SK-N-SH treated with all-trans-retinoic acid at 6 μM for 48 hours (cell line): ENCODE data around the gene GNPAT.

Source experiments
- PPARA ChIP-seq: fragments of 250-450 bp; sonication (Bioruptor Pico); IDR thresholded peaks from 2 replicates; pipeline ENCODE4 v1.5.0; 2020; ENCODE audit warnings: mild to moderate bottlenecking, borderline replicate concordance
- RARB ChIP-seq: fragments of 250-450 bp; sonication (Bioruptor Pico); IDR thresholded peaks from 2 replicates; pipeline ENCODE4 v1.8.0; 2021; ENCODE audit warnings: mild to moderate bottlenecking, moderate library complexity
- SNAI2 ChIP-seq: fragments of 250-450 bp; sonication (Bioruptor Pico); IDR thresholded peaks from 2 replicates; pipeline ENCODE4 v1.5.0; 2020; ENCODE audit warnings: mild to moderate bottlenecking, moderate library complexity
- ZFP3 ChIP-seq: fragments of 250-450 bp; sonication (Bioruptor Pico); IDR thresholded peaks from 2 replicates; pipeline ENCODE4 v1.5.0; 2020; ENCODE audit warnings: mild to moderate bottlenecking, moderate library complexity
- TF ChIP-seq, protein P1 (sequence below): fragments of 250-450 bp; sonication (Bioruptor Pico); IDR thresholded peaks from 2 replicates; pipeline ENCODE4 v1.5.0; 2020; ENCODE audit warnings: mild to moderate bottlenecking, moderate library complexity

DNA sequence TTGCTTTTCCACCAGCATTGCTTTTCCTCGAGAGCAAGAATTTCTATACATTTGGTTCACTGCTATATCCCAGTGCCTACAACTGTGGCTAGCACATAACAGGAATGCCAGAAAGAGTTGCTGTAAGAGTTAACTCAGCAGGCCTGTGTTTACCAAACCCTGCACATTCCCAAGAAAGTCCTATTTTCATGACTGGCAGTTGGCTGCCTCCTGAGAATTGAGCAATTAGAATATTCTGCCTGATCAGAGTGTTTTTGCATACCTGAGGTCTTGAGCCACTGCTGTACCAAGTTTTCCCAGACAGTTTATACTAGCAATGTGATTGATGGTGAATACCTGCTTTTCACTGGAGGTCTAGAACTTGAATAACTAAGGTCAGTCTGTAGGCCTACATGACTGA, 2.7 kb upstream of the GNPAT start:
- TF ChIP-seq ZFP3 (CRISPR knock-in tag) (no peak), PPARA (CRISPR knock-in tag) (no peak), SNAI2 (no peak), RARB (no peak)
- TF ChIP-seq, protein P1, sequence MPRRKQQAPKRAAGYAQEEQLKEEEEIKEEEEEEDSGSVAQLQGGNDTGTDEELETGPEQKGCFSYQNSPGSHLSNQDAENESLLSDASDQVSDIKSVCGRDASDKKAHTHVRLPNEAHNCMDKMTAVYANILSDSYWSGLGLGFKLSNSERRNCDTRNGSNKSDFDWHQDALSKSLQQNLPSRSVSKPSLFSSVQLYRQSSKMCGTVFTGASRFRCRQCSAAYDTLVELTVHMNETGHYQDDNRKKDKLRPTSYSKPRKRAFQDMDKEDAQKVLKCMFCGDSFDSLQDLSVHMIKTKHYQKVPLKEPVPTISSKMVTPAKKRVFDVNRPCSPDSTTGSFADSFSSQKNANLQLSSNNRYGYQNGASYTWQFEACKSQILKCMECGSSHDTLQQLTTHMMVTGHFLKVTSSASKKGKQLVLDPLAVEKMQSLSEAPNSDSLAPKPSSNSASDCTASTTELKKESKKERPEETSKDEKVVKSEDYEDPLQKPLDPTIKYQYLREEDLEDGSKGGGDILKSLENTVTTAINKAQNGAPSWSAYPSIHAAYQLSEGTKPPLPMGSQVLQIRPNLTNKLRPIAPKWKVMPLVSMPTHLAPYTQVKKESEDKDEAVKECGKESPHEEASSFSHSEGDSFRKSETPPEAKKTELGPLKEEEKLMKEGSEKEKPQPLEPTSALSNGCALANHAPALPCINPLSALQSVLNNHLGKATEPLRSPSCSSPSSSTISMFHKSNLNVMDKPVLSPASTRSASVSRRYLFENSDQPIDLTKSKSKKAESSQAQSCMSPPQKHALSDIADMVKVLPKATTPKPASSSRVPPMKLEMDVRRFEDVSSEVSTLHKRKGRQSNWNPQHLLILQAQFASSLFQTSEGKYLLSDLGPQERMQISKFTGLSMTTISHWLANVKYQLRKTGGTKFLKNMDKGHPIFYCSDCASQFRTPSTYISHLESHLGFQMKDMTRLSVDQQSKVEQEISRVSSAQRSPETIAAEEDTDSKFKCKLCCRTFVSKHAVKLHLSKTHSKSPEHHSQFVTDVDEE (CRISPR knock-in tag) = no peak
